ENCODE measurements around the gene TSSC4.

Gene TSSC4

DNA sequence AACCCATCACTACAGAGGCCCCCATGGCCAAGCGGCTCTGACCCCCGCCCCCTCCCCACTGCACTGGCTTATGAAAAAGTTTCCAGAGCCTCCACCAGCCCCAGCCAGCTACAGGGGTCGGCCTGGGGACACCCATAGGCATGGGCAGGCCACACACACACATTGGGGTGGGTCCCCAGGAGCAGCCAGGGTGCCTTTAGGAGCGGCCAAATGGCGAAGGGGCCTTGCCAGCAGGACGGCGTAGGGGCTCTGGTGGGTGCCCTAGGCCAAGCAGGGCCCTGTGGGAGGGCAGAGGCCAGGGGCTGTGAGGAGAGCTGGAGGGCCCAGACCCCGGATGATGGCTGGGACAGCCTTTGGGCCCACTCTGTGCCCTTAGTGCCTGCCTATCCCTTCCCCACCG is 10.1 kb downstream of the TSSC4 start:
- Mint-ChIP-seq H3K4me1 (peaks cover 15% of the 10 kb centered on the region), H3K9me3 (no peaks in the 10 kb centered on the region), H3K27ac (peak overlapping the region; percentile 99 to 100 (median 99)), H3K36me3 (ENCODE audit: low read depth) (no peaks in the 10 kb centered on the region), H3K27me3 (ENCODE audit: low read depth) (no peaks in the 10 kb centered on the region), H3K4me3 (no peak overlapping the region)
- TF ChIP-seq, protein P1, sequence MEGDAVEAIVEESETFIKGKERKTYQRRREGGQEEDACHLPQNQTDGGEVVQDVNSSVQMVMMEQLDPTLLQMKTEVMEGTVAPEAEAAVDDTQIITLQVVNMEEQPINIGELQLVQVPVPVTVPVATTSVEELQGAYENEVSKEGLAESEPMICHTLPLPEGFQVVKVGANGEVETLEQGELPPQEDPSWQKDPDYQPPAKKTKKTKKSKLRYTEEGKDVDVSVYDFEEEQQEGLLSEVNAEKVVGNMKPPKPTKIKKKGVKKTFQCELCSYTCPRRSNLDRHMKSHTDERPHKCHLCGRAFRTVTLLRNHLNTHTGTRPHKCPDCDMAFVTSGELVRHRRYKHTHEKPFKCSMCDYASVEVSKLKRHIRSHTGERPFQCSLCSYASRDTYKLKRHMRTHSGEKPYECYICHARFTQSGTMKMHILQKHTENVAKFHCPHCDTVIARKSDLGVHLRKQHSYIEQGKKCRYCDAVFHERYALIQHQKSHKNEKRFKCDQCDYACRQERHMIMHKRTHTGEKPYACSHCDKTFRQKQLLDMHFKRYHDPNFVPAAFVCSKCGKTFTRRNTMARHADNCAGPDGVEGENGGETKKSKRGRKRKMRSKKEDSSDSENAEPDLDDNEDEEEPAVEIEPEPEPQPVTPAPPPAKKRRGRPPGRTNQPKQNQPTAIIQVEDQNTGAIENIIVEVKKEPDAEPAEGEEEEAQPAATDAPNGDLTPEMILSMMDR (IDR thresholded peaks at IDR 0.05; ENCODE audit: unreplicated experiment in 3 of 3), result no peak

DNA sequence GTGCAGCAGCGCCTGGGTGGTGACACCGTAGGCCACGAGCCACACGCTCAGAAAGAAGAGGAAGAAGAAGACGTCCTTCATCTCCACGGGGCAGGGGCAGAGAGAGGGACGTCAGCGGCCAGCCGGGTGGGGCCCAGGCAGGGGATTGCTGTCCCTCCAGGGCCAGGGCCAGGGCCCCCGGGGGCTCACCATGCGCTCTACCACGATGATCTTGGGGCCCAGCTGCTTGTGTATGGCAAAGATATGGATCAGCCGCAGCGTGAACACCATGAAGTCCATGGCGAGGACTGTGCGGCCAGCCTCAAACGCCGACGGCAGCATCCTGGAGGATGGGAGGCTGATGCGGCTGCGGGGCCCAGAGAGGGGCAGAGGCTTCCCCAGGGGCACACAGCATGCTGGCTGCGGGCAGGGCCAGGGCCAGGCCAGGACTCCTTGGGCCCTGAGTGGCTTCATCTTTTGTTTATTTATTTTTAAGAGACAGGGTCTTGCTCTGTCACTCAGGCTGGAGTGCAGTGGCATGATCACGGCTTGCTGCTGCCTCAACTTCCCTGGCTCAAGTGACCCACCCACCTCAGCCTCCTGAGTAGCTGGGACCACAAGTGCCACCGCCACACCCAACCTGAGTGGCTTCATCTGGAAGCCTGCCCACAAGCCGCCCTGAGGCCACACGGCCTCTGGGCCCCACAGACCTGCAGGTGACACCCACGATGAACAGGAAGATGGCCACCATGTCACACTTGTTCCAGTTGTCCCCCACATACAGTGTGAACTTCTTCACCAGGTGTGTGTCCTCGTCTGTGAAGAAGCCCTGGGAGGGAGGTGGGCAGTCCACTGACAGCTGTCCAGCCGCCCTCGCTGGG is 11.1 kb downstream of the TSSC4 start:
- Mint-ChIP-seq H3K27me3 (ENCODE audit: low read depth) (no peaks in the 10 kb centered on the region), H3K9me3 (no peaks in the 10 kb centered on the region)
- TF ChIP-seq, protein P1 (IDR thresholded peaks at IDR 0.05; ENCODE audit: unreplicated experiment in 3 of 3), result no peak

DNA sequence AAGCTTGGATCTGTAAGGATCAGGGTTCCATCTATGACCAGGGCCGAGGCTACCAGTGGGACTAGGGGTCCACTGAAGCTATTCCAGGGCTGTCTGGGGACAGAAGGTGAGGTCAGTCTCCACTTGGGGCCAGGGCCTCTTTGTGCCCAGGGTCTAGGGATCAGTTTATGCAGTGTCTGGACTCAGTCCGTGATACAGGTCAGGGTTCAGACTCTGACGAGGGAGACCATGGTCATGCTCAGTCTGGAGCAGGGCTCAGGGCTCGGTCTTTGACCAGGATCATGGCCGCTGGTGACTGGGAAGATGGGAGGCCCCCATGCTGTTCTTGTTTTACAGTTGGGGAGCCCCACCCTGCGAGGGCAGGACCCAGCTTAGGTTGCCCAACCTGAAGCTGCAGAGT is 11.8 kb downstream of the TSSC4 start:
- Mint-ChIP-seq H3K27me3 (ENCODE audit: low read depth) (no peaks in the 10 kb centered on the region), H3K36me3 (ENCODE audit: low read depth) (no peaks in the 10 kb centered on the region), H3K4me1 (peaks cover 15% of the 10 kb centered on the region), H3K27ac (peak overlapping the region; percentile 50 to 99 (median 84)), H3K9me3 (no peaks in the 10 kb centered on the region), H3K4me3 (no peak overlapping the region)
- TF ChIP-seq, protein P1 (IDR thresholded peaks at IDR 0.05; ENCODE audit: unreplicated experiment in 3 of 3), result no peak

More for the DNA sequence above, 11.1 kb downstream of the TSSC4 start:
- H3K27ac Mint-ChIP-seq, result peak overlapping the region; percentile 90 to 100 (median 99)
- H3K4me1 Mint-ChIP-seq, result peaks cover 15% of the 10 kb centered on the region
- no peaks in the 10 kb centered on the region for H3K36me3 Mint-ChIP-seq (ENCODE audit: low read depth)
- peak overlapping the region in 1 of 3 experiments; percentile 17 for H3K4me3 Mint-ChIP-seq

DNA sequence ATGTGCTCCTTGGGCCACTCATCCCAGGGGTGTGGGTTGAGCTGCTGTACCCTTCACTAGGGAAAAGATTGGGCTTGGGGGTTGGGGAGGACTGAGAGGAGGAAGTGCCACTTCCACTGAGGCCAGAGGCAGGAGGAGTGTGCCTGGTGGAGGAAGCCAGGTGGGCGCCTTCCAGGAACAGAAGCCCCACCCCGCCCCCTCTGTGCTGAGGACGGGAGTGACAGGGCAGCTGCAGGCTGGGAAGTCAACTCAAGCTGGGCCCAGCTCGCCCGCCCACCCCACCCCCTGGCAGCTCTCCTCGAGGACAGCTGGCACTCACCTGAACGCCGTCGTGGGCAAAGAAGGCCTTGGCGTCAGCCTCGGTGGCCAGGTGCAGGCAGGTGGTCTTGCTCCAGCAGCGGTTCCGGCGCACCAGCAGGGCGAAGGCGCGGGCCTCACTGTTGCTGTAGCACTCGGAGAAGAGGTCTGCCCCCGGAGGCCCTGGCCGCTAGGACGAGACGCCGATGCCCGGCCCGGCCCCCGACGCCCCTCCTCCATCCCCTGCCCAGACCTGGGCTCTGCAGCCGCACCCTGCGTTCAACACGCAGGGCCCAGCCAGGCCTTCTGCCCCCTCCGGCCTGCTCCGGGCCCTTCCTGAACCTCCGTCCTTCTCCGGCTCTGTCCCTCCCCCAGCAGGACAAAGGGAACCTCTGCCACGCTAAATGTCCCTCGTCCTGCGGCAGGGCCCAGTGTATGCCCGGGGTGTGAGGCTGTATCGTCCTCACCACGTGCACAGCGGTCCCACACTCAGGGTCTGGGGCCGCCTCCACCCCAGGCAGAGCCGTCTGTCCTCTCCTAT is 13.4 kb downstream of the TSSC4 start:
- Mint-ChIP-seq H3K27me3 (ENCODE audit: low read depth) (no peaks in the 10 kb centered on the region), H3K4me3 (no peak overlapping the region), H3K36me3 (ENCODE audit: low read depth) (no peaks in the 10 kb centered on the region), H3K9me3 (no peaks in the 10 kb centered on the region), H3K27ac (no peak overlapping the region), H3K4me1 (peaks cover 6% of the 10 kb centered on the region)
- TF ChIP-seq, protein P1 (IDR thresholded peaks at IDR 0.05; ENCODE audit: unreplicated experiment in 3 of 3), result no peak

DNA sequence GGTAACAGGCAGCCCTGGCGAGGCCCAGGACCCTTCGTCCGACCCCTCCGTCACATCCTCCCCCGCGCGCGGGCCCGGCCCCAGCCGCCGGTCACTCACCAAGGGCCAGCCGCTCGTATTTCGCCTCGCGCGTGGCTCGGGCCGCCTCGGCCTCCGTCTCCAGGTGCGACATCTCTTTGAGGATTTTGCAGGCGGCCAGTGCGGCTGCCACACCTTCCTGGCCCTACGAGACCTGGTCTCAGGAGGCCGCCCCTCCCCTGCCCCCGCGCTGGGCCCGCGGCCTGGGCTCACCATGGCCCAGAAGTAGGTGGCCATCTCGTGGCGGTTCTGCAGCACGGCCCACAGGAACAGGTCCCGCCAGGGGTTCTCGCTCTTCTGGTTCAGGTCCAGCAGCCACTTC is 14.1 kb downstream of the TSSC4 start:
- TF ChIP-seq, protein P1 (IDR thresholded peaks at IDR 0.05; ENCODE audit: unreplicated experiment in 3 of 3), result no peak
- no peaks in the 10 kb centered on the region for H3K27me3 Mint-ChIP-seq (ENCODE audit: low read depth)
- no peaks in the 10 kb centered on the region for H3K9me3 Mint-ChIP-seq
- no peaks in the 10 kb centered on the region for H3K36me3 Mint-ChIP-seq (ENCODE audit: low read depth)
- H3K27ac Mint-ChIP-seq, result no peak overlapping the region
- H3K4me3 Mint-ChIP-seq, result no peak overlapping the region
- H3K4me1 Mint-ChIP-seq, result no peaks in the 10 kb centered on the region
